Transverse colon (tissue), 4 donors: ENCODE data around the gene UBE2E2. TPM values are rescaled to one million over a fixed set of nuclear protein-coding genes. Genes with fewer than 3 reads are reported as not detected.
"Not testable (repeated sequence)": the region's sequence is repeated elsewhere in the genome, so short reads cannot be mapped to it uniquely, and the experiment has no call there.

Experiments used
- DNase-seq: peaks from one replicate; pipeline ENCODE4 v3.0.0-alpha.2; 2019
- H3K27ac ChIP-seq, 4 donors: fragments of 200-600 bp; sonication (generic); 2 replicates each; pipeline ENCODE4 v1.5.1; 2016 to 2018; ENCODE audit warnings: inconsistent platforms in 4 of 4
- H3K27me3 ChIP-seq: fragments of 200-600 bp; sonication (generic); 2 replicates; pipeline ENCODE4 v1.5.1; 2017; ENCODE audit warnings: inconsistent platforms
- H3K36me3 ChIP-seq, 4 donors: fragments of 200-600 bp; sonication (generic); 2 replicates each; pipeline ENCODE4 v1.5.1; 2017 to 2019; ENCODE audit warnings: inconsistent platforms in 4 of 4
- H3K4me1 ChIP-seq, 4 donors: fragments of 200-600 bp; sonication (generic); 2 replicates each; pipeline ENCODE4 v1.5.1; 2017 to 2020; ENCODE audit warnings: inconsistent platforms in 4 of 4
- H3K4me3 ChIP-seq, 4 donors: fragments of 200-600 bp; sonication (generic); 1 replicate in 1 of 4; 2 replicates in 3 of 4; pipeline versions ENCODE4 v1.5.1 to v1.6.1; 2017 to 2019; ENCODE audit warnings: inconsistent platforms in 4 of 4
- H3K9me3 ChIP-seq, 2 donors: fragments of 200-600 bp; sonication (generic); 2 replicates each; pipeline ENCODE4 v1.5.1; 2017 to 2019; ENCODE audit warnings: inconsistent platforms in 2 of 2
- CTCF ChIP-seq, 5 experiments: fragments of 200-600 bp in 3 of 5; fragments of 450-650 bp in 2 of 5; sonication (generic) in 3 of 5; IDR thresholded peaks; 1 replicate in 2 of 5; 2 replicates in 3 of 5; pipeline ENCODE4 v1.5.1; 2016 to 2017; ENCODE audit warnings: antibody characterized with exemption in 5 of 5, inconsistent platforms in 3 of 5, mild to moderate bottlenecking in 2 of 5, moderate library complexity in 1 of 5
- EP300 ChIP-seq: sonication (generic); formaldehyde crosslinking; IDR thresholded peaks from one replicate; pipeline ENCODE4 v1.6.1; 2017; ENCODE audit warnings: antibody characterized with exemption, low read depth
- POLR2A ChIP-seq: fragments of 450-650 bp; IDR thresholded peaks from one replicate; pipeline ENCODE4 v1.6.1; 2016; ENCODE audit warnings: antibody characterized with exemption, mild to moderate bottlenecking, moderate library complexity
- POLR2AphosphoS5 ChIP-seq, 3 donors: sonication (generic); formaldehyde crosslinking; IDR thresholded peaks; one replicate each; pipeline ENCODE4 v1.6.1; 2016; ENCODE audit warnings: antibody characterized with exemption in 3 of 3
- WGBS, 2 donors: methylation state at CpG; one replicate each; pipeline ENCODE4 v1.1.5; 2018; ENCODE audit warnings: low coverage in 1 of 2; 5-methylcytosine and 5-hydroxymethylcytosine counted together
- in situ Hi-C, 4 donors: fragments of 200-750 bp; cut with MboI; loops; one replicate each; pipeline versions ENCODE4 v1.15.0 to v1.15.1; 2017; ENCODE audit warnings: low sequenced_read_pairs in 3 of 4, low pct_ligation_motif_present in 1 of 4, low pct_unique_long_range_greater_than_20kb in 1 of 4
- intact Hi-C: fragments of 100-400 bp; cut with DNase I; formaldehyde crosslinking; loops from one replicate; pipeline ENCODE4 v1.15.1; 2023; ENCODE audit warnings: low total_unique reads
- total RNA-seq, 4 donors: library from RNA; depleted of rRNA; stranded (reverse); fragments of >200 nt; gene quantifications; one replicate each; pipeline ENCODE4 v1.1.0, GENCODE V29; 2016

Gene UBE2E2
- total RNA-seq, 4 donors from 2014 or later, result 5.4 to 133 (median 7.6) TPM

- no peaks in the 10 kb centered on the region for H3K36me3 ChIP-seq
- H3K4me1 ChIP-seq, result no peaks in the 10 kb centered on the region
- H3K27ac ChIP-seq, result no peak overlapping the region
- no peak overlapping the region for H3K4me3 ChIP-seq
- in situ Hi-C loops (no loop called here), intact Hi-C loops (no loop called here)
- no peak for DNase-seq
- no peaks in the 10 kb centered on the region for H3K27me3 ChIP-seq
- WGBS, 2 donors, result 80 to 86% methylated on average over 2 of the region's 2 CpGs
- H3K9me3 ChIP-seq, result no peaks in the 10 kb centered on the region
- TF ChIP-seq POLR2A (no peak), EP300 (no peak), CTCF (IDR thresholded peaks at IDR 0.05) (no peak), POLR2AphosphoS5 (IDR thresholded peaks at IDR 0.05) (no peak)
Observed at GRCh38 chr3:23333633-23334032, 130.5 kb downstream of the UBE2E2 start.

DNA sequence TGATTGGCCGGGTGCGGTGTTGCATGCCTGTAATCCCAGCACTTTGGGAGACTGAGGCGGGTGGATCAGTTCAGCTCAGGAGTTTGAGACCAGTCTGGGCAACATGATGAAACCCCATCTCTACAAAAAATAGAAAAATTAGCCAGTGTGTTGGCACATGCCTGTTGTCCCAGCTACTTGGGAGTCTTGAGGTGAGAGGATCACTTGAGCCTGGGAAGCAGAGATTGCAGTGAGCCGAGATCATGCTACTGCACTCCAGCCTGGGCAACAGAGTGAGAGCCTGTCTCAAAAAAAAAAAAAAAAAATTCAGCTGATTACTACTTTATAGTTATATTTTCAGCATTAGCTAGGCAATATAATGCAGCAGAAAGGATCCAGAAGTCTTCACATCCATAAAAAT, 133.7 kb downstream of the UBE2E2 start:
- H3K36me3 ChIP-seq, H3K4me1 ChIP-seq, in situ Hi-C loops, H3K9me3 ChIP-seq, intact Hi-C loops, H3K27ac ChIP-seq, H3K27me3 ChIP-seq, H3K4me3 ChIP-seq, DNase-seq: not testable (repeated sequence)
- 83 to 99% methylated on average over 3 to 4 of the region's 4 CpGs for WGBS, 2 donors

GRCh38 chr3:23341147-23341838, 138.2 kb downstream of the UBE2E2 start:
- TF ChIP-seq EP300 (no peak), POLR2A (no peak), POLR2AphosphoS5 (IDR thresholded peaks at IDR 0.05) (no peak), CTCF (IDR thresholded peaks at IDR 0.05) (no peak)
- no peaks in the 10 kb centered on the region for H3K27me3 ChIP-seq
- no peaks in the 10 kb centered on the region for H3K36me3 ChIP-seq
- DNase-seq, result no peak
- intact Hi-C loops, result no loop called here
- WGBS, 2 donors, result 43 to 47% methylated on average over 1 of the region's 1 CpG
- in situ Hi-C loops, result no loop called here
- H3K27ac ChIP-seq, result no peak overlapping the region
- H3K4me1 ChIP-seq, result peaks cover 0 to 8% (median 0%) of the 10 kb centered on the region in 4 donors
- H3K9me3 ChIP-seq, result no peaks in the 10 kb centered on the region
- H3K4me3 ChIP-seq, result no peak overlapping the region

DNA sequence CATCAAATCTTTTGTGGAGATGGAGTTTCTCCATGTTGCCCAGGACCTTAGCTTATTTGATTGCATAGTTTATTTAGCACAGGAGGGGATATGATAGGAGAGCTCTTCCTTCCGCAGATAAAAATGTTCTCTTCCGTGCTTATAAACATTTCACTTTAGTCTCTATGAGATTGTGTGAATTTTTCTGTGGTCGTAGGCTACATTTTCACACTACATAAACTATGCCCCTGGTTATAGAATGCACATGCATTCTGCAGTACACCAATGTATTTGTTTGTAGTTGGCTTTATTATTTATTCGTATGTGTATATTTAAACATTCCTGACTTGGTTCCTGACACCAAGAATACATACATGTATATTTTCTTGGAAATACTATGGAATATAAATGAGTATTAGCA, 139.2 kb downstream of the UBE2E2 start:
- in situ Hi-C loops (no loop called here), intact Hi-C loops (no loop called here)
- Histone ChIP-seq H3K4me3 (no peak overlapping the region), H3K4me1 (peaks cover 0 to 8% (median 0%) of the 10 kb centered on the region in 4 donors), H3K36me3 (no peaks in the 10 kb centered on the region), H3K9me3 (no peaks in the 10 kb centered on the region), H3K27ac (no peak overlapping the region), H3K27me3 (no peaks in the 10 kb centered on the region)
- TF ChIP-seq EP300, result no peak
- TF ChIP-seq CTCF (IDR thresholded peaks at IDR 0.05), result no peak
- TF ChIP-seq POLR2A, result no peak
- no peak for TF ChIP-seq POLR2AphosphoS5 (IDR thresholded peaks at IDR 0.05)
- no peak for DNase-seq
- WGBS, 2 donors, result 83 to 92% methylated on average over 3 to 4 of the region's 4 CpGs

GRCh38 chr3:23343509-23343908, 140.4 kb downstream of the UBE2E2 start:
- Histone ChIP-seq H3K9me3 (no peaks in the 10 kb centered on the region), H3K36me3 (no peaks in the 10 kb centered on the region), H3K4me1 (peaks cover 0 to 8% (median 0%) of the 10 kb centered on the region in 4 donors), H3K27ac (no peak overlapping the region), H3K27me3 (no peaks in the 10 kb centered on the region), H3K4me3 (no peak overlapping the region)
- in situ Hi-C loops (no loop called here), intact Hi-C loops (no loop called here)
- WGBS, 2 donors, result 83 to 93% methylated on average over 7 of the region's 7 CpGs
- TF ChIP-seq EP300 (no peak), CTCF (IDR thresholded peaks at IDR 0.05) (no peak), POLR2A (no peak), POLR2AphosphoS5 (IDR thresholded peaks at IDR 0.05) (no peak)
- DNase-seq, result no peak
